Measurements from ENCODE around the gene CSNK1A1L.
A peak's percentile ranks its signal among the peaks of the same experiment; 100 is the strongest.
"Not testable (repeated sequence)": the region's sequence is repeated elsewhere in the genome, so short reads cannot be mapped to it uniquely, and the experiment has no call there.

CSNK1A1L gene

GRCh38 chr13:37058910-37059847 is 46.3 kb downstream of the CSNK1A1L start, which contains the start of gene SUPT20H:
TSS of gene SUPT20H (minus strand) at chr13:37059688. CDS start at chr13:37051490, 8,198 bp downstream.
- peak; percentile 86 for DNase-seq (ENCODE audit: low read depth in 2 of 2)

DNA sequence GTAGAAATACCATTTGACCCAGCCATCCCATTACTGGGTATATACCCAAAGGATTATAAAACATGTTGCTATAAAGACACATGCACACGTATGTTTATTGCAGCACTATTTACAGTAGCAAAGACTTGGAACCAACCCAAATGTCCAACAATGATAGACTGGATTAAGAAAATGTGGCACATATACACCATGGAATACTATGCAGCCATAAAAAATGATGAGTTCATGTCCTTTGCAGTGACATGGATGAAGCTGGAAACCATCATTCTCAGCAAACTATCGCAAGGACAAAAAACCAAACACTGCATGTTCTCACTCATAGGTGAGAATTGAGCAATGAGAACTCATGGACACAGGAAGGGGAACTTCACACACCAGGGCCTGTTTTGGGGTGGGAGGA is 49.2 kb downstream of the CSNK1A1L start:
- DNase-seq (ENCODE audit: low read depth in 2 of 2) = not testable (repeated sequence)

All from activated CD8-positive, alpha-beta memory T cell treated with anti-CD3 and anti-CD28 coated beads for 4 hours (primary cell).